ENCODE data around the gene RCC2. TPM values are rescaled to one million over a fixed set of nuclear protein-coding genes. Genes with fewer than 3 reads are reported as not detected.
A peak's percentile ranks its signal among the peaks of the same experiment; 100 is the strongest.

Gene RCC2
- total RNA-seq, 1 donor from 2014 or later: 132 TPM

GRCh38 chr1:17427696-17428660 lies 11.5 kb downstream of the RCC2 start:
- no peak for DNase-seq
- no peak for TF ChIP-seq CTCF (IDR thresholded peaks at IDR 0.05; ENCODE audit: partially characterized antibody, unreplicated experiment)
- Mint-ChIP-seq H3K36me3 (ENCODE audit: unreplicated experiment) (no peaks in the 10 kb centered on the region), H3K4me1 (ENCODE audit: low read depth, unreplicated experiment) (peaks cover 6% of the 10 kb centered on the region), H3K27ac (ENCODE audit: unreplicated experiment) (no peak overlapping the region), H3K9me3 (ENCODE audit: unreplicated experiment) (peaks cover 2% of the 10 kb centered on the region), H3K27me3 (ENCODE audit: unreplicated experiment) (peaks cover 6% of the 10 kb centered on the region), H3K4me3 (ENCODE audit: unreplicated experiment) (no peak overlapping the region)

GRCh38 chr1:17425806-17426600 lies 13.5 kb downstream of the RCC2 start:
- Mint-ChIP-seq H3K4me3 (ENCODE audit: unreplicated experiment) (no peak overlapping the region), H3K4me1 (ENCODE audit: low read depth, unreplicated experiment) (peaks cover 17% of the 10 kb centered on the region)

GRCh38 chr1:17423781-17424245 lies 15.7 kb downstream of the RCC2 start:
- H3K36me3 Mint-ChIP-seq (ENCODE audit: unreplicated experiment): no peaks in the 10 kb centered on the region
- TF ChIP-seq CTCF (IDR thresholded peaks at IDR 0.05; ENCODE audit: partially characterized antibody, unreplicated experiment): no peak
- peak overlapping the region; percentile 7 for H3K27ac Mint-ChIP-seq (ENCODE audit: unreplicated experiment)
- no peak for DNase-seq
- H3K4me3 Mint-ChIP-seq (ENCODE audit: unreplicated experiment): no peak overlapping the region
- peaks cover 9% of the 10 kb centered on the region for H3K27me3 Mint-ChIP-seq (ENCODE audit: unreplicated experiment)
- peaks cover 28% of the 10 kb centered on the region for H3K4me1 Mint-ChIP-seq (ENCODE audit: low read depth, unreplicated experiment)
- peaks cover 3% of the 10 kb centered on the region for H3K9me3 Mint-ChIP-seq (ENCODE audit: unreplicated experiment)

More at GRCh38 chr1:17425806-17426600, 13.5 kb downstream of the RCC2 start:
- Mint-ChIP-seq H3K9me3 (ENCODE audit: unreplicated experiment) (peaks cover 5% of the 10 kb centered on the region), H3K27ac (ENCODE audit: unreplicated experiment) (peak overlapping the region; percentile 59), H3K36me3 (ENCODE audit: unreplicated experiment) (no peaks in the 10 kb centered on the region), H3K27me3 (ENCODE audit: unreplicated experiment) (peaks cover 6% of the 10 kb centered on the region)
- no peak for DNase-seq
- TF ChIP-seq CTCF (IDR thresholded peaks at IDR 0.05; ENCODE audit: partially characterized antibody, unreplicated experiment): no peak

GRCh38 chr1:17422461-17422860 lies 17.0 kb downstream of the RCC2 start:
- H3K4me3 Mint-ChIP-seq (ENCODE audit: unreplicated experiment): no peak overlapping the region
- DNase-seq: no peak
- peak overlapping the region; percentile 70 for H3K27ac Mint-ChIP-seq (ENCODE audit: unreplicated experiment)
- no peak for TF ChIP-seq CTCF (IDR thresholded peaks at IDR 0.05; ENCODE audit: partially characterized antibody, unreplicated experiment)
- H3K4me1 Mint-ChIP-seq (ENCODE audit: low read depth, unreplicated experiment): peaks cover 27% of the 10 kb centered on the region
- H3K36me3 Mint-ChIP-seq (ENCODE audit: unreplicated experiment): no peaks in the 10 kb centered on the region
- peaks cover 5% of the 10 kb centered on the region for H3K9me3 Mint-ChIP-seq (ENCODE audit: unreplicated experiment)
- peaks cover 9% of the 10 kb centered on the region for H3K27me3 Mint-ChIP-seq (ENCODE audit: unreplicated experiment)

Data from glutamatergic neuron (in vitro differentiated cells).